GM18870 (cell line): ENCODE measurements around the gene PHYKPL.
"Not testable (repeated sequence)": the region's sequence is repeated elsewhere in the genome, so short reads cannot be mapped to it uniquely, and the experiment has no call there.

Experiments
- ATAC-seq: cut with Tn5 transposase; IDR thresholded peaks from one replicate; pipeline ENCODE4 v1.9.1; 2021; ENCODE audit warnings: moderate library complexity; ENCODE audit not compliant: unreplicated experiment

PHYKPL gene

GRCh38 chr5:178240341-178240741 lies 7.7 kb upstream of the PHYKPL start:
- no peak for ATAC-seq

DNA sequence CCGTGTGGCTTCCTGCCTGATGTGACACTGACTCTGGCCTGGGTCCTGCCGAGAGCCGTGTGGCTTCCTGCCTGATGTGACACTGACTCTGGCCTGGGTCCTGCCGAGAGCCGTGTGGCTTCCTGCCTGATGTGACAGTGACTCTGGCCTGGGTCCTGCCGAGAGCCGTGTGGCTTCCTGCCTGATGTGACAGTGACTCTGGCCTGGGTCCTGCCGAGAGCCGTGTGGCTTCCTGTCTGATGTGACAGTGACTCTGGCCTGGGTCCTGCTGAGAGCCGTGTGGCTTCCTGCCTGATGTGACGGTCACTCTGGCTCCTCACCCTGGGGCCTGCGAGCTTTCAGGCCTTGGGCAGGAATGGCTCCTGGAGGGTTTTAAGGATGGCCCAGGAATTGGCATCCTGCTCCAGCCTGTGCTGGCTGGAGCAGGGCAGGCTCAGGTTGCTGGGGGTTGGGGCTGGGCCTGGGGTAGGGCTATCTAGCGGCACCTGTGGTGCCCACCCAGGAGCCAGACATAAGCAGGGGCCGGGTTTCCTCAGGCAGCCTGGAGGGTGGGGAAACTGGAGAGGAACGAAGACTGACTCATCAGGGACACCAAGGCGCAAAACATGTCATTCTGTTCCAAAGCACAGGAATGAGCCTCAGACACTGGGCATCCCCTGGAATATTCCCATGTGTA lies 7.2 kb upstream of the PHYKPL start:
- ATAC-seq: not testable (repeated sequence)

DNA sequence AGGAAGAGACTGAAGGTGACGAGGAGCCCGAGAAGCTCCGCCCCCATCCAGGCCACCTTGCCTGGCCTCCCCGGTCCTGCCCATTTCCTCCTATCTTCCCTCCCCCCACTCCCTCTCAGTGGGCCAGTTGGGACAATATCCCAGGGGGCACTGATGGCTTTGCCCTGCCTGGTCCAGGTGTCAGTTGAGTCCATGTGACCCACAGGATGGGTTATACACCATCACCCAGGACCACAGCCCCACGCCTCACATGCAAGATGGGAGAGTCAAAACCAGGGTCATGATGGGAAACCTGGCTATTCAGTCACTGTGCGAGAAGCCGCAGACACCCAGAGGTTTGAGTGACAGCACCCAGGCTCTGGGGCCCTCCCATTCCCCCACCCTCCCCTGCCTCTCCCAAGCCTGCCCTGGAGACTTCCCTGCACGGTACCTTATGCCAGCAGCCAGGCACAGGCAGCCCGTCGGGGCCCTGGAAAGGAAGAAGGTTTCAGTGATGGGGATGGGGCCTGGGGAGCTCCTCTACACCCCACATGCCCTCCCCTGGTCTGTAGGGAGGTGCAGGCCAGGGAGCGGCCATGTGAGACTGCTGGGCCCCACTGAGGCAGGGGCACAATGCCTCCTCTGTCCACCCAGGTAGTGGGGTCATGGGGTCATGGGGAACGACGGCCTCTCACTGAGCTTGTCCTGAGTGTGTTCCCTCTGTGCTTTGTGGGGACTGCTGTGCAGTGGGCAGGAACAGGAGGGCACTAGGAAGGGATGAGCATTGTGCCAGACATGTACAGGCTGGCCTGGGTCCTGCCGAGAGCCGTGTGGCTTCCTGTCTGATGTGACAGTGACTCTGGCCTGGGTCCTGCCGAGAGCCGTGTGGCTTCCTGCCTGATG lies 6.3 kb upstream of the PHYKPL start:
- no peak for ATAC-seq

DNA sequence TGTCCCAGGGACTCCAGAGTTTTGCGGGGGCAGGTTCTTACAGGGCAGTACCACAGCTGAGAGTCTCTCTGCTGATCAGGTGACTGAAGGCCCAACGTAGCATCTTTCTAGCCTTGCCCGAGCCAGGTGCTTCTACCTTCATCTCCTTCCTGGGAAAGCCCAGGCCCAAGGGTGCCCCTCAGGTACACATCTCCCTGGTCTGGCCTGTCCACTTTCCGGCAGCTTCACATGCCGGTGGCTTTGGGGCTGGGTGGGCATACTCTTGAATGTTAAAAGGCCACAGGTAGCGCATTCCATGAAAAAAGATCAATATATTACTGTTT lies 5.7 kb upstream of the PHYKPL start:
- ATAC-seq: no peak

GRCh38 chr5:178237431-178238312 lies 5.1 kb upstream of the PHYKPL start:
- ATAC-seq: no peak

DNA sequence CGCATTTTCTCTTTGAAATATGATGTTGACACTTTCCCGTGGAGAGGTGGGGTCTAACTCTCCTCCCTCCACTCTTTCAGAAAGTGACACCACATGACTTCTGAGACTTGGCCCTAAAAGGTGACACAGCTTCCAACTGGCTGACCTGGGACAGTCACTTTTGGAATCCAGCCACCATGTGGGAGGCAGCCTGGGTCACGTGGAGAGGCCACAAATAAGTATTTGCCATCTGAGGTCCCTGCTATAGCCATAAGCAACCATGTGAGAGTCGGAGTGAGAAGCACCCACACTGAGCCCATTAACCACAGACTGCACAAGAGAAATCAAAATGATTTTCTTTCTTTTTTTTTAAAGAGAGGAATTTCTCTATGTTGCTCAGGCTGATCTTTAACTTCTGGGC lies 4.1 kb upstream of the PHYKPL start:
- ATAC-seq: no peak

GRCh38 chr5:178236126-178236525 lies 3.5 kb upstream of the PHYKPL start:
- no peak for ATAC-seq

DNA sequence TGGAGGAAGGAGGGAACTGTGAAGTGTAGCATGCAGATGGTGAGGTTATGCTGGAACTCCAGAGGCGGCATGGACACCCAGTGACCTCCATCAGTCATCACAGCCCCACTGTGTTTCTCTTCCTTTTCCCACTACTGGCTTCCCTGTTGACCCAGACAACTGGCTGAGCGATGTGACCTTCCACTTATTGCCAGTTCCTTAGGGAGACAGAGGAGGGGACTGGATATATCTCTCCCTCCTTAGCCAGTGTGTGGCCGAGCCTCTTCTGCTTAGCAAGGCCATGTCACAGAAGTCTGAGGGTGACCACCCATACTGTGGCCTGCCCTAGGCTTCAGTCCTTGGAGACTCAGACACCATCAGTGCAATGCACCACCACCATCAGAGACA lies 3.0 kb upstream of the PHYKPL start:
- no peak for ATAC-seq

DNA sequence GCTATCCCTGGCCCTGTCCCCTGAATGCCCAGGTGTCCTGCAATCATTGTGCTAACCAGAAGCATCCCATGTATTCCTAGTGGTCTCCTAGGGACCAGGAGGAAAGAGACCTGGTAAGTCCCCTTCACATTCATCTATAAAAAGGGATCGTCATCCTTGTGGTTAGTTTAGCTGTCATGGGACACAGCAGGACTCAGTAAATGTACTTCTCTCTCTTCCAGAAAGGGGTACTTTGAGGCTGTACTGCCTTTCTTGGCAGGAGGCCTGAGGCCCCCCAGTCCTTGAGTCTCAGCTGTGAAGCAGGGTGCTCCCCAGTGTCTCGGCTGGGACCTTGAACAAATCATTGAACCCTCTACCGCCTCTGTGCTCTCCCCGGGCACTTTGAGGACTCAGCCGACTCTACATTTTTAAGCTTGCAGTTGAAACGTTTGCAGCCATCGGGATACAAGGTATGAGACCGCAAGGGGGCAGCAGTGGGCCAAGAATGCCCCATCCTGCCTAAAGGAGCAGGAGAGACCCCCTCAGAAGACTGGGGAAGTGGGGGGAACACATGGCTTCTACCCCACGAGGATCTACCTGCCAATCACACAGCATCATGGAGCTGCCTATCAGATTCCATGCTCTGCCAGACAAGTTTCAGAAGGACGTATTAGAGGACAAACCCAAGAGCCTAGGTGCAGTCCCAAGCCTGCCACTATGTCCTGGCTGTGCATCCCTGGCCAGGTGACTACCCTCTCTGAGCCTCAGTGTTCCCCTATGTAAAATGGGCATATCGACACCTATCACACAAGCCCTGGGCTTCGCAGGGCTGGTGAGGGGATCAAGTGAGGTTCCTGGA lies 2.4 kb upstream of the PHYKPL start:
- ATAC-seq: no peak

DNA sequence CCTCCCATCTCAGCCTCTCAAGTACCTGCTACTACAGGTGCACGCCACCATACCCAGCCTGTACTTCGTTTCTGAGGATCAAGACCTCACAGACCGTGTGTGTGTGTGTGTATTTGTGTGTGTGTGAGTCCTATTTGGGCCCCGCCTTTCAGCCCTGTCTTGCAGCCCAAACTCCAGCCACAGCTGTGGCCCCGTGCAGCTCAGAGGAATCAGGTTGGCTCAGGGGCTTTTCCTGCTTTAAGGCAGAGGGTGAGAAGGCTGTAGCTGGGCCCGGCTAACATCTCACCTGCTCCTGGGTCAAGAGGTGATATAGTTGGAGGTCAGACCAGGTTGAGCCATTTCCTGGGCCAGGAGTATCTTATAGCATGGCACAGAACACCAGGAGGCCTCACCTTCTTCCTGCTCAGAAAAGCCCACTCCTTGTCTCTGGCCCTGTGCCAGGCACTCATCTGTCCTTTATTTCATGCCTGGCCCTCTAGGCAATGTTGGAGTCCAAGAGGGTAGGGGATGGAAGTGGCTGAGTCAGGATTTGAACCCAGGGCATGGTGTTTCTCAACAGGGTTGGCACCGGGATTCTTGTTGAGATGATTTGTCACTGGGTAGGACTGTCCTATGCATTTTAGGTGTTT lies 1.6 kb upstream of the PHYKPL start:
- no peak for ATAC-seq

GRCh38 chr5:178232920-178233429 lies 373 bp upstream of the PHYKPL start:
- peak; percentile 15 for ATAC-seq

DNA sequence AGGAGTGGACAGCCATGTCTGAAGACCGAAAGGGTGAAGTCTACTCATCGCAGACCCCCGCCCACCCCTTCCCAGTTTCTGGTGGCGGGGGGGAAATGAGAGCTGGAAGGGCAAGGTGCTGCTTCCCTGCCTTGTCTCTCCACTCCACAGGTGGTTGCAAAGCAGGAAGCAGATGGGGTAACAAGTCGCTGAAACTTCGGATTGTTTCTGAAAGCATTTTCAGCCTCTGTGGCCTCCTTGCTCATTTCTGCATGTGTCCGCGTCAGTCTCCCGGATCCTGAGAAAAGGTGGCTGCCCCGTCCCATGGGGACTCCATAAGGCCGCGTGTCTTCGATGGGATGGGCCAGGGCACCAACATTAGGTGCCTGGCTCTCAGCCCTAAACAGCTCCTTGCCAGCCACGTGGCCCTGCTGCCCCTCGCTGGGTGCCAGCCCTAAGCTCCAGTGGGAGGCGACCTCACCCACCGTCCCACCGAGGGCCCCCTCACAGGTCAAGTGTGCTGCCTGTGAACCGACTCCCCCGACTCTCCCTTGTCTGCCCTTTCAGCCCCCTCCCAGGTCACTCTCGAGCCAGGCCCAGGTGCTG lies 971 bp downstream of the PHYKPL start:
- ATAC-seq: no peak

GRCh38 chr5:178230879-178231538 lies 1.6 kb downstream of the PHYKPL start:
- ATAC-seq: no peak

DNA sequence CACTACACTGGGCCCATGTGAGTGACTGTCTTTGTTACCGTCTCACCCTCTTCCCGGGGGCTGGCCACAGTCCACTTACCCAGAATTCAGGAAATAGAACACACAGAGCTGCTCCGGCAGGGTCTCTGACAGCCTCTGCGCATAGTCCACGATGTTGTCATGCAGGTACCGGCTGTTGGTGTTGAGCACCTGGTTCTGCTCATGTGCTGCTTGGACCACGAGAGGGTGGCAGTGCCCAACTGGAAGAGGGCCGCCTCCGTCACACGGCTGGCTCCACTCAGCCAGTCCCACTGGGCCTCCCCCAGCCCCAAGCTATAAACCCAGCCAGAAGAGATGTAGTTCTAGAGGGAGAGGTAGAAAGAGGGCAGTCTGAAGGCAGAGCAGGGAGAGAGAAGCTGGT lies 2.7 kb downstream of the PHYKPL start:
- no peak for ATAC-seq

DNA sequence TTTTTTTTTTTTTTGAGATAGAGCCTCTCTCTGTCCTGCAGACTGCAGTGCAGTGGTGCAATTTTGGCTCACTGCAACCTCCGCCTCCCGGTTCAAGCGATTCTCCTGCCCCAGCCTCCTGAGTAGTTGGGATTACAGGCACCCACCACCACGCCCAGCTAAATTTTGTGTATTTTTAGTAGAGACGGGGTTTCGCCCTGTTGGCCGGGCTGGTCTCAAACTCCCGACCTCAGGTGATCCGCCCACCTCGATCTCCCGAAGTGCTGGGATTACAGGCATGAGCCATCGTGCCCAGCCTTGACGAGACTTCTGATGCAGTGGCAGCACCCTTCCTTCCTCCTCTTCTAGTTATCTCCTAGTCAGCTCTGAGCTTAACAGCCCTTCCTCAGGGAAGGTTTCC lies 3.5 kb downstream of the PHYKPL start:
- not testable (repeated sequence) for ATAC-seq

DNA sequence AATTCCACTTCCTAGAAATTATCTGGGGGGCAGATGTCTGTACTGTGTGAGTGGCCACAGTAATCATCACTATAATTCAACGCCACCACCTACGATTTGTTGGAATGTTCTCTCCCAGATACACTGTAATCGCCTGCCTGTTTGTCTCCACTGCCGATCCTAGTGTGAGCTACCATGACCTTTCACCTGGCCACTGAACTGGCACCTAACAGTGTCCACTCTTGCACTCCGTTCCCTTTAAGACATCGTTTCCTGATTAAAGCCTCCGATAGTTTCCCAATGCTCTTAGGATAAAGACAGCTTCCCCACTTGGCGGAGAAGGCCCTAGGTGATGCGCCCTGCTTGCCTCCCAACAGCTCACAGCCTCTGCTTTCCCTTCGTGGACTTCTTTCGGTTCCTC lies 4.0 kb downstream of the PHYKPL start:
- no peak for ATAC-seq

DNA sequence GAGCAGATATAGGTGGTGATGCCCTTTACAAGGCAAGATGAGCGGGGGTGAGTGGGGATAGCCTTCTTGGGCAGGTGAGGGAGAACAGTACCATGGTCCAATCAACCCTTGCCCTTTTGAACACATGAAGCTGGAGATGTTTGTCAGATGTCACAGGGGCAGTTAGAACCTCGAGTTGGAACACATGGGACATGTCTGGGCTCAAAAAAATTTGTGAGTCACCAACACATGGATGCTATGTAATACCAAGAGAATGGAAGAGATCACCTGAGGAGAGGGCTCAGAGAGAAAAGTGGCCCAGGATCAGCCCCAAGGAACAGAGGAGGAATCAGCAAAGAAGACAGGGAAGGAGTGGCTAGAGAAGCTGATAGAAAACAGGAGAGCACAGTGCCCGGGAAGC lies 4.7 kb downstream of the PHYKPL start:
- ATAC-seq: no peak

- no peak for ATAC-seq
Measured at GRCh38 chr5:178227138-178227659, 5.4 kb downstream of the PHYKPL start.

GRCh38 chr5:178225174-178225573 lies 7.4 kb downstream of the PHYKPL start:
- no peak for ATAC-seq
